ENCODE data around the gene CYFIP2.

GRCh38 chr5:157283434-157283833 lies 17.5 kb downstream of the CYFIP2 start:
- TF ChIP-seq EZH2phosphoT487 (IDR thresholded peaks at IDR 0.05; ENCODE audit: low read length) (no peak), EZH2 (optimal IDR thresholded peaks at IDR 0.05; ENCODE audit: low read depth, low read length) (no peak)
